HCT116 (cell line): ENCODE data around the gene PRCD. TPM values are rescaled to one million over a fixed set of nuclear protein-coding genes. Genes with fewer than 3 reads are reported as not detected.

Source experiments
- ATAC-seq: fragments of 200-7000 bp; cut with Tn5 transposase; 2 replicates; pipeline ENCODE4 v1.9.1; 2020; ENCODE audit warnings: mild to moderate bottlenecking, moderate library complexity
- BruUV-seq: library from RNA; stranded (reverse); fragments of 400-500 nt; replicated peaks from 2 replicates; lab custom pipeline; 2021; lab: Mats Ljungman, UMichigan
- CTCF ChIA-PET: fragments of 300-600 bp; sonication (Branson Sonifier 250); formaldehyde crosslinking; loops from one replicate; lab custom pipeline; 2021; ENCODE audit warnings: antibody characterized with exemption; lab: Charles Lee
- POLR2A ChIA-PET: fragments of 300-600, 350-600 bp; sonication (Branson Sonifier 250); formaldehyde crosslinking; loops from one replicate; lab custom pipeline; 2021; ENCODE audit warnings: antibody characterized with exemption; lab: Charles Lee
- RAD21 ChIA-PET, 2 experiments: fragments of 300-600 bp; sonication (Branson Sonifier 250); formaldehyde crosslinking; loops; one replicate each; lab custom pipeline; 2023; ENCODE audit warnings: low total read pairs in 2 of 2; ENCODE audit not compliant: uncharacterized antibody in 2 of 2, unreplicated experiment in 2 of 2, low non-redundant PET in 1 of 2; lab: Charles Lee
- DNase-seq: peaks from one replicate; pipeline ENCODE4 v3.0.0-alpha.2; 2010; ENCODE audit warnings: low read depth, low spot score
- H2AFZ ChIP-seq: fragments of 200-600 bp; shearing (Covaris generic), sonication (generic); 2 replicates; pipeline ENCODE4 v1.6.1; 2017; ENCODE audit warnings: low read depth, mixed run types, mixed read lengths, antibody characterized with exemption, low read length; ENCODE audit not compliant: poor library complexity, severe bottlenecking
- H3K27ac ChIP-seq: 2 replicates; pipeline ENCODE4 v1.5.1; 2012; ENCODE audit warnings: low read depth, low read length
- H3K27me3 ChIP-seq: fragments of 200-600 bp; sonication (generic); 2 replicates; pipeline ENCODE4 v1.6.1; 2016; ENCODE audit warnings: mixed run types, low read length, mixed read lengths; ENCODE audit not compliant: insufficient read depth
- H3K36me3 ChIP-seq, 2 experiments: fragments of 200-500 bp in 1 of 2; fragments of 200-600 bp in 1 of 2; sonication (Bioruptor generic) in 1 of 2; sonication (generic) in 1 of 2; 2 replicates each; pipeline versions ENCODE4 v1.5.1 to v1.6.1; 2014 to 2016; ENCODE audit warnings: low read length in 2 of 2, inconsistent platforms in 1 of 2, mixed read lengths in 1 of 2, mixed run types in 1 of 2; ENCODE audit not compliant: insufficient read depth in 2 of 2, control insufficient read depth in 1 of 2
- H3K4me1 ChIP-seq, 2 experiments: fragments of 200-600 bp in 1 of 2; sonication (generic) in 1 of 2; 2 replicates each; pipeline versions ENCODE4 v1.5.1 to v1.6.1; 2012 to 2017; ENCODE audit warnings: low read length in 2 of 2, inconsistent platforms in 1 of 2, mild to moderate bottlenecking in 1 of 2, mixed read lengths in 1 of 2, mixed run types in 1 of 2, moderate library complexity in 1 of 2; ENCODE audit not compliant: insufficient read depth in 2 of 2, control insufficient read depth in 1 of 2
- H3K4me2 ChIP-seq: fragments of 200-600 bp; sonication (generic); 2 replicates; pipeline ENCODE4 v1.6.1; 2017; ENCODE audit warnings: mixed run types, low read length, mixed read lengths
- H3K4me3 ChIP-seq, 2 experiments: fragments of 200-600 bp in 1 of 2; sonication (generic) in 1 of 2; replicated peaks in 1 of 2; 2 replicates each; pipeline ENCODE4 v1.5.1; 2011 to 2016; ENCODE audit warnings: low read length in 2 of 2, control low read depth in 1 of 2, low read depth in 1 of 2, mild to moderate bottlenecking in 1 of 2, mixed read lengths in 1 of 2, mixed run types in 1 of 2
- H3K79me2 ChIP-seq: fragments of 200-600 bp; sonication (generic); 2 replicates; pipeline ENCODE4 v1.6.1; 2017; ENCODE audit warnings: mild to moderate bottlenecking, mixed run types, low read length, moderate library complexity, mixed read lengths; ENCODE audit not compliant: insufficient read depth
- H3K9ac ChIP-seq: fragments of 200-600 bp; sonication (generic); 2 replicates; pipeline ENCODE4 v1.6.1; 2016; ENCODE audit warnings: low read length, mixed read lengths
- H3K9me2 ChIP-seq: fragments of 200-600 bp; sonication (generic), shearing (Covaris generic); 2 replicates; pipeline ENCODE4 v1.6.1; 2017; ENCODE audit warnings: mixed run types, mild to moderate bottlenecking, moderate library complexity; ENCODE audit not compliant: insufficient read depth
- H3K9me3 ChIP-seq, 2 experiments: fragments of 200-500 bp in 1 of 2; fragments of 200-600 bp in 1 of 2; sonication (Bioruptor generic) in 1 of 2; sonication (generic) in 1 of 2; 2 replicates each; pipeline ENCODE4 v1.6.1; 2014 to 2017; ENCODE audit warnings: low read length in 2 of 2, mixed read lengths in 2 of 2, inconsistent platforms in 1 of 2, low read depth in 1 of 2, mild to moderate bottlenecking in 1 of 2, mixed run types in 1 of 2, moderate library complexity in 1 of 2; ENCODE audit not compliant: control insufficient read depth in 1 of 2, insufficient read depth in 1 of 2
- H4K20me1 ChIP-seq: fragments of 200-600 bp; sonication (generic), shearing (Covaris generic); 2 replicates; pipeline ENCODE4 v1.6.1; 2017; ENCODE audit warnings: mixed run types, mild to moderate bottlenecking, moderate library complexity; ENCODE audit not compliant: insufficient read depth
- CEBPB ChIP-seq: IDR thresholded peaks from 2 replicates; pipeline ENCODE4 v1.6.1; 2012; ENCODE audit warnings: low read depth
- EGR1 ChIP-seq: IDR thresholded peaks from 2 replicates; pipeline ENCODE4 v1.6.1; 2012; ENCODE audit warnings: low read depth
- EZH2 ChIP-seq: fragments of 200-600 bp; sonication (generic); IDR thresholded peaks from 2 replicates; pipeline ENCODE4 v1.6.1; 2017; ENCODE audit warnings: antibody characterized with exemption, mixed run types
- EZH2phosphoT487 ChIP-seq: fragments of 200-600 bp; IDR thresholded peaks from 2 replicates; pipeline ENCODE4 v1.6.1; 2018; ENCODE audit warnings: antibody characterized with exemption, borderline replicate concordance
- JUND ChIP-seq: IDR thresholded peaks from 2 replicates; pipeline ENCODE4 v1.6.1; 2012
- SIN3A ChIP-seq: IDR thresholded peaks from 2 replicates; pipeline ENCODE4 v1.6.1; 2012; ENCODE audit warnings: low read depth
- SP1 ChIP-seq: IDR thresholded peaks from 2 replicates; pipeline ENCODE4 v1.6.1; 2012; ENCODE audit warnings: low read depth
- SRF ChIP-seq: IDR thresholded peaks from 2 replicates; pipeline ENCODE4 v1.6.1; 2012; ENCODE audit warnings: low read depth
- TCF7L2 ChIP-seq: IDR thresholded peaks from 2 replicates; pipeline ENCODE4 v1.7.0; 2011; ENCODE audit warnings: borderline replicate concordance, inconsistent platforms; ENCODE audit not compliant: insufficient read depth, insufficient read length; ENCODE audit errors: extremely low read depth
- YY1 ChIP-seq: IDR thresholded peaks from 2 replicates; pipeline ENCODE4 v1.6.1; 2011; ENCODE audit warnings: low read length, low read depth, moderate library complexity, mild to moderate bottlenecking; ENCODE audit not compliant: insufficient replicate concordance; ENCODE audit errors: extremely low read depth
- ZFX ChIP-seq: fragments of 450-650 bp; IDR thresholded peaks from 2 replicates; pipeline ENCODE4 v1.6.1; 2017
- ZNF274 ChIP-seq: fragments of 200-500 bp; sonication (Bioruptor generic); IDR thresholded peaks from 2 replicates; pipeline ENCODE4 v1.6.1; 2014; ENCODE audit warnings: mild to moderate bottlenecking, low read depth, low read length, inconsistent platforms
- intact Hi-C: fragments of 100-400 bp; cut with micrococcal nuclease; formaldehyde crosslinking; loops from 2 replicates; pipeline ENCODE4 v1.10.0; 2022
- total RNA-seq: library from RNA; stranded (reverse); gene quantifications from one replicate; pipeline ENCODE4 v1.2.1, GENCODE V29; 2021; ENCODE audit not compliant: unreplicated experiment
- TF ChIP-seq, protein P1 (sequence below): IDR thresholded peaks from 2 replicates; pipeline ENCODE4 v1.6.1; 2012
- TF ChIP-seq, protein P2 (sequence below), 3 experiments: fragments of 200-600 bp in 1 of 3; sonication (generic) in 1 of 3; IDR thresholded peaks in 2 of 3; conservative IDR thresholded peaks in 1 of 3; 2 replicates each; pipeline ENCODE4 v1.5.1; 2012 to 2017; ENCODE audit warnings: low read depth in 2 of 3, low read length in 2 of 3, antibody characterized with exemption in 1 of 3, borderline replicate concordance in 1 of 3, control low read depth in 1 of 3, mild to moderate bottlenecking in 1 of 3, mixed read lengths in 1 of 3, mixed run types in 1 of 3, moderate library complexity in 1 of 3; ENCODE audit not compliant: insufficient read depth in 1 of 3
- TF ChIP-seq, protein P3 (sequence below): IDR thresholded peaks from 2 replicates; pipeline ENCODE4 v1.6.1; 2011; ENCODE audit warnings: mild to moderate bottlenecking, low read length, moderate library complexity; ENCODE audit not compliant: insufficient replicate concordance; ENCODE audit errors: extremely low read depth
- TF ChIP-seq, protein P4 (sequence below): IDR thresholded peaks from 2 replicates; pipeline ENCODE4 v1.6.1; 2012; ENCODE audit warnings: low read depth

PRCD gene
- total RNA-seq, 1 experiment from 2014 or later = not detected

DNA sequence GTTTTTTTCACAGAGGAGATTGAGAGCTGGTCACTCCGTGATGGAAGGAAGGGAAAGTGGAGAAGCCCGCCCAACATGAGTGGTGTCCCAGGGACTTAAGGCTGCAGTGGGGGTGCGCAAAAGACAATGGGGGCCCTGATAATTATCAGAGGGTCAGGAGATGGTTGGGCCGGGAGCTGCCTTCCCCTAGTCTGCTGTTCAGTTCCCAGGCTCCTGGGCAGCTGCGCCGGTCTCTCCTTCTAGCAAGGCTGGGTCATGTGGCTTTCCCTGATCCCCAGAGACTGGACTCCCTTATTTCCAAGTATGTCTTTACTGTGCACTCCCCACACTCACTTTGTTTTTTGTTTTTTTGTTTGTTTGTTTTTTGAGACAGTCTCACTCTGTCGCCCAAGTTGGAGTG, 18.6 kb upstream of the PRCD start:
- DNase-seq = no peak
- H3K79me2 ChIP-seq = no peaks in the 10 kb centered on the region
- H3K9ac ChIP-seq = no peak overlapping the region
- ChIA-PET RAD21 (no interaction called here), POLR2A (no interaction called here), CTCF (no interaction called here)
- no TSS peak for BruUV-seq
- H3K27me3 ChIP-seq = no peaks in the 10 kb centered on the region
- no peak for ATAC-seq
- no peaks in the 10 kb centered on the region for H3K36me3 ChIP-seq
- intact Hi-C loops = no loop called here
- TF ChIP-seq, protein P1, sequence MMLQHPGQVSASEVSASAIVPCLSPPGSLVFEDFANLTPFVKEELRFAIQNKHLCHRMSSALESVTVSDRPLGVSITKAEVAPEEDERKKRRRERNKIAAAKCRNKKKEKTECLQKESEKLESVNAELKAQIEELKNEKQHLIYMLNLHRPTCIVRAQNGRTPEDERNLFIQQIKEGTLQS = no peak
- TF ChIP-seq, protein P2, sequence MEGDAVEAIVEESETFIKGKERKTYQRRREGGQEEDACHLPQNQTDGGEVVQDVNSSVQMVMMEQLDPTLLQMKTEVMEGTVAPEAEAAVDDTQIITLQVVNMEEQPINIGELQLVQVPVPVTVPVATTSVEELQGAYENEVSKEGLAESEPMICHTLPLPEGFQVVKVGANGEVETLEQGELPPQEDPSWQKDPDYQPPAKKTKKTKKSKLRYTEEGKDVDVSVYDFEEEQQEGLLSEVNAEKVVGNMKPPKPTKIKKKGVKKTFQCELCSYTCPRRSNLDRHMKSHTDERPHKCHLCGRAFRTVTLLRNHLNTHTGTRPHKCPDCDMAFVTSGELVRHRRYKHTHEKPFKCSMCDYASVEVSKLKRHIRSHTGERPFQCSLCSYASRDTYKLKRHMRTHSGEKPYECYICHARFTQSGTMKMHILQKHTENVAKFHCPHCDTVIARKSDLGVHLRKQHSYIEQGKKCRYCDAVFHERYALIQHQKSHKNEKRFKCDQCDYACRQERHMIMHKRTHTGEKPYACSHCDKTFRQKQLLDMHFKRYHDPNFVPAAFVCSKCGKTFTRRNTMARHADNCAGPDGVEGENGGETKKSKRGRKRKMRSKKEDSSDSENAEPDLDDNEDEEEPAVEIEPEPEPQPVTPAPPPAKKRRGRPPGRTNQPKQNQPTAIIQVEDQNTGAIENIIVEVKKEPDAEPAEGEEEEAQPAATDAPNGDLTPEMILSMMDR (IDR thresholded peaks at IDR 0.05 in 2 of 3, conservative IDR thresholded peaks at IDR 0.05 in 1 of 3; ENCODE audit: borderline replicate concordance in 1 of 3, insufficient read depth in 1 of 3, low read depth in 2 of 3, low read length in 2 of 3) = no peak
- TF ChIP-seq, protein P3, sequence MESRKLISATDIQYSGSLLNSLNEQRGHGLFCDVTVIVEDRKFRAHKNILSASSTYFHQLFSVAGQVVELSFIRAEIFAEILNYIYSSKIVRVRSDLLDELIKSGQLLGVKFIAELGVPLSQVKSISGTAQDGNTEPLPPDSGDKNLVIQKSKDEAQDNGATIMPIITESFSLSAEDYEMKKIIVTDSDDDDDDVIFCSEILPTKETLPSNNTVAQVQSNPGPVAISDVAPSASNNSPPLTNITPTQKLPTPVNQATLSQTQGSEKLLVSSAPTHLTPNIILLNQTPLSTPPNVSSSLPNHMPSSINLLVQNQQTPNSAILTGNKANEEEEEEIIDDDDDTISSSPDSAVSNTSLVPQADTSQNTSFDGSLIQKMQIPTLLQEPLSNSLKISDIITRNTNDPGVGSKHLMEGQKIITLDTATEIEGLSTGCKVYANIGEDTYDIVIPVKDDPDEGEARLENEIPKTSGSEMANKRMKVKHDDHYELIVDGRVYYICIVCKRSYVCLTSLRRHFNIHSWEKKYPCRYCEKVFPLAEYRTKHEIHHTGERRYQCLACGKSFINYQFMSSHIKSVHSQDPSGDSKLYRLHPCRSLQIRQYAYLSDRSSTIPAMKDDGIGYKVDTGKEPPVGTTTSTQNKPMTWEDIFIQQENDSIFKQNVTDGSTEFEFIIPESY = no peak
- TF ChIP-seq ZNF274 (no peak), SP1 (no peak), CEBPB (no peak), JUND (no peak), EZH2phosphoT487 (no peak), ZFX (no peak), EGR1 (no peak), SIN3A (no peak), TCF7L2 (no peak), YY1 (no peak), SRF (no peak), EZH2 (no peak)
- TF ChIP-seq, protein P4, sequence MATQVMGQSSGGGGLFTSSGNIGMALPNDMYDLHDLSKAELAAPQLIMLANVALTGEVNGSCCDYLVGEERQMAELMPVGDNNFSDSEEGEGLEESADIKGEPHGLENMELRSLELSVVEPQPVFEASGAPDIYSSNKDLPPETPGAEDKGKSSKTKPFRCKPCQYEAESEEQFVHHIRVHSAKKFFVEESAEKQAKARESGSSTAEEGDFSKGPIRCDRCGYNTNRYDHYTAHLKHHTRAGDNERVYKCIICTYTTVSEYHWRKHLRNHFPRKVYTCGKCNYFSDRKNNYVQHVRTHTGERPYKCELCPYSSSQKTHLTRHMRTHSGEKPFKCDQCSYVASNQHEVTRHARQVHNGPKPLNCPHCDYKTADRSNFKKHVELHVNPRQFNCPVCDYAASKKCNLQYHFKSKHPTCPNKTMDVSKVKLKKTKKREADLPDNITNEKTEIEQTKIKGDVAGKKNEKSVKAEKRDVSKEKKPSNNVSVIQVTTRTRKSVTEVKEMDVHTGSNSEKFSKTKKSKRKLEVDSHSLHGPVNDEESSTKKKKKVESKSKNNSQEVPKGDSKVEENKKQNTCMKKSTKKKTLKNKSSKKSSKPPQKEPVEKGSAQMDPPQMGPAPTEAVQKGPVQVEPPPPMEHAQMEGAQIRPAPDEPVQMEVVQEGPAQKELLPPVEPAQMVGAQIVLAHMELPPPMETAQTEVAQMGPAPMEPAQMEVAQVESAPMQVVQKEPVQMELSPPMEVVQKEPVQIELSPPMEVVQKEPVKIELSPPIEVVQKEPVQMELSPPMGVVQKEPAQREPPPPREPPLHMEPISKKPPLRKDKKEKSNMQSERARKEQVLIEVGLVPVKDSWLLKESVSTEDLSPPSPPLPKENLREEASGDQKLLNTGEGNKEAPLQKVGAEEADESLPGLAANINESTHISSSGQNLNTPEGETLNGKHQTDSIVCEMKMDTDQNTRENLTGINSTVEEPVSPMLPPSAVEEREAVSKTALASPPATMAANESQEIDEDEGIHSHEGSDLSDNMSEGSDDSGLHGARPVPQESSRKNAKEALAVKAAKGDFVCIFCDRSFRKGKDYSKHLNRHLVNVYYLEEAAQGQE = no peak
- H3K9me3 ChIP-seq = no peaks in the 10 kb centered on the region
- H3K4me1 ChIP-seq = peaks cover 0 to 20% of the 10 kb centered on the region in 2 experiments; a peak in 3 of 4 replicates
- no peak overlapping the region for H3K4me2 ChIP-seq
- no peaks in the 10 kb centered on the region for H4K20me1 ChIP-seq
- no peak overlapping the region for H3K4me3 ChIP-seq
- H3K27ac ChIP-seq = no peak overlapping the region
- no peaks in the 10 kb centered on the region for H3K9me2 ChIP-seq
- H2AFZ ChIP-seq = no peak overlapping the region
